HG03066 (cell line): ENCODE data around the gene BRI3.

Experiments used
- ATAC-seq: cut with Tn5 transposase; IDR thresholded peaks from one replicate; pipeline ENCODE4 v1.9.1; 2021; ENCODE audit warnings: low read depth; ENCODE audit not compliant: unreplicated experiment

The BRI3 gene

GRCh38 chr7:98285157-98286092 is 3.9 kb downstream of the BRI3 start:
- ATAC-seq = no peak

GRCh38 chr7:98286093-98286539 is 4.6 kb downstream of the BRI3 start:
- no peak for ATAC-seq

- no peak for ATAC-seq
Observed at GRCh38 chr7:98286701-98287485, 5.4 kb downstream of the BRI3 start.

- no peak for ATAC-seq
Observed at GRCh38 chr7:98287486-98287959, 6.0 kb downstream of the BRI3 start.

GRCh38 chr7:98288064-98288823 is 6.8 kb downstream of the BRI3 start:
- no peak for ATAC-seq

GRCh38 chr7:98289333-98289875 is 7.9 kb downstream of the BRI3 start:
- no peak for ATAC-seq

GRCh38 chr7:98291717-98292116 is 10.2 kb downstream of the BRI3 start:
- no peak for ATAC-seq

- no peak for ATAC-seq
Observed at GRCh38 chr7:98293265-98293664, 11.8 kb downstream of the BRI3 start.

- ATAC-seq = no peak
Observed at GRCh38 chr7:98293746-98294145, 12.3 kb downstream of the BRI3 start.

GRCh38 chr7:98294326-98294725 is 12.8 kb downstream of the BRI3 start:
- no peak for ATAC-seq

GRCh38 chr7:98294798-98295382 is 13.4 kb downstream of the BRI3 start:
- ATAC-seq = peak; percentile 60

- no peak for ATAC-seq
Observed at GRCh38 chr7:98295467-98296192, 14.1 kb downstream of the BRI3 start.

- no peak for ATAC-seq
Observed at GRCh38 chr7:98296833-98297232, 15.3 kb downstream of the BRI3 start.

- no peak for ATAC-seq
Observed at GRCh38 chr7:98297626-98298286, 16.3 kb downstream of the BRI3 start.

- no peak for ATAC-seq
Observed at GRCh38 chr7:98300595-98301372, 19.3 kb downstream of the BRI3 start.

GRCh38 chr7:98301693-98302470 is 20.4 kb downstream of the BRI3 start:
- no peak for ATAC-seq

- no peak for ATAC-seq
Observed at GRCh38 chr7:98303176-98303865, 21.8 kb downstream of the BRI3 start.
